Esophagus (tissue), 2 donors: ENCODE results near the gene KRT4. TPM values are rescaled to one million over a fixed set of nuclear protein-coding genes. Genes with fewer than 3 reads are reported as not detected.

Experiments used
- H3K27ac ChIP-seq, 2 donors: one replicate each; pipeline ENCODE4 v1.5.1; 2013; ENCODE audit warnings: low read depth in 2 of 2, mild to moderate bottlenecking in 2 of 2, inconsistent platforms in 1 of 2, low read length in 1 of 2, moderate library complexity in 1 of 2
- H3K27me3 ChIP-seq, 2 donors: one replicate each; pipeline ENCODE4 v1.6.1; 2013; ENCODE audit warnings: low read length in 2 of 2, control low read depth in 1 of 2, mild to moderate bottlenecking in 1 of 2; ENCODE audit not compliant: insufficient read depth in 2 of 2, control insufficient read depth in 1 of 2
- H3K36me3 ChIP-seq, 2 donors: one replicate each; pipeline ENCODE4 v1.6.1; 2013; ENCODE audit warnings: low read length in 1 of 2; ENCODE audit not compliant: control insufficient read depth in 2 of 2, insufficient read depth in 2 of 2
- H3K4me1 ChIP-seq, 2 donors: one replicate each; pipeline ENCODE4 v1.6.1; 2013; ENCODE audit warnings: low read length in 1 of 2; ENCODE audit not compliant: control insufficient read depth in 2 of 2, insufficient read depth in 2 of 2
- H3K4me3 ChIP-seq, 2 donors: one replicate each; pipeline ENCODE4 v1.5.1; 2013; ENCODE audit warnings: low read length in 2 of 2, mild to moderate bottlenecking in 2 of 2, low read depth in 1 of 2, moderate library complexity in 1 of 2
- H3K9me3 ChIP-seq, 2 donors: one replicate each; pipeline ENCODE4 v1.6.1; 2013; ENCODE audit warnings: mild to moderate bottlenecking in 2 of 2, low read depth in 1 of 2, low read length in 1 of 2, moderate library complexity in 1 of 2; ENCODE audit not compliant: control insufficient read depth in 2 of 2, insufficient read depth in 1 of 2
- WGBS, 2 donors: extraction: QIAGEN DNeasy Blood & Tissue Kit; methylation state at CpG; one replicate each; pipeline ENCODE4 v1.1.7; 2013; 5-methylcytosine and 5-hydroxymethylcytosine counted together
- polyA plus RNA-seq, 2 donors: library from polyadenylated mRNA; stranded (reverse); fragments of 200-250 nt; gene quantifications; one replicate each; pipeline ENCODE4 v1.2.3, GENCODE V29; 2013
- donor health status: healthy with polysubstance abuse.
- donor health status: Bipolar disorder and iron deficiency.

The KRT4 gene
- polyA plus RNA-seq, 2 donors, result 8,130 to 17,509 TPM

GRCh38 chr12:52832451-52832850 lies 18.5 kb upstream of the KRT4 start:
- WGBS, 2 donors, result 79% methylated on average over 3 of the region's 3 CpGs
- Histone ChIP-seq H3K4me3 (no peak overlapping the region), H3K9me3 (no peaks in the 10 kb centered on the region), H3K27ac (no peak overlapping the region), H3K27me3 (no peaks in the 10 kb centered on the region), H3K36me3 (no peaks in the 10 kb centered on the region), H3K4me1 (no peaks in the 10 kb centered on the region)

- Histone ChIP-seq H3K4me1 (no peaks in the 10 kb centered on the region), H3K27ac (no peak overlapping the region), H3K9me3 (no peaks in the 10 kb centered on the region), H3K36me3 (no peaks in the 10 kb centered on the region), H3K4me3 (no peak overlapping the region), H3K27me3 (no peaks in the 10 kb centered on the region)
- WGBS, 2 donors, result 87 to 91% methylated on average over 7 of the region's 7 CpGs
These were observed 17.3 kb upstream of the KRT4 start for GRCh38 chr12:52831251-52831650.

GRCh38 chr12:52829986-52830770 lies 16.3 kb upstream of the KRT4 start:
- Histone ChIP-seq H3K4me1 (no peaks in the 10 kb centered on the region), H3K27me3 (no peaks in the 10 kb centered on the region), H3K36me3 (no peaks in the 10 kb centered on the region), H3K4me3 (no peak overlapping the region), H3K27ac (no peak overlapping the region), H3K9me3 (no peaks in the 10 kb centered on the region)
- 77 to 86% methylated on average over 8 of the region's 8 CpGs for WGBS, 2 donors

- Histone ChIP-seq H3K9me3 (no peaks in the 10 kb centered on the region), H3K36me3 (no peaks in the 10 kb centered on the region), H3K4me1 (no peaks in the 10 kb centered on the region), H3K27me3 (no peaks in the 10 kb centered on the region), H3K4me3 (no peak overlapping the region), H3K27ac (no peak overlapping the region)
- 33 to 43% methylated on average over 2 of the region's 2 CpGs for WGBS, 2 donors
These were observed 14.7 kb upstream of the KRT4 start for GRCh38 chr12:52828591-52829021.

- Histone ChIP-seq H3K36me3 (no peaks in the 10 kb centered on the region), H3K27ac (no peak overlapping the region), H3K9me3 (no peaks in the 10 kb centered on the region), H3K27me3 (no peaks in the 10 kb centered on the region), H3K4me3 (no peak overlapping the region), H3K4me1 (no peaks in the 10 kb centered on the region)
These were observed 14.2 kb upstream of the KRT4 start for GRCh38 chr12:52828156-52828555.

GRCh38 chr12:52827499-52828090 lies 13.7 kb upstream of the KRT4 start:
- no peak overlapping the region for H3K4me3 ChIP-seq
- 78 to 85% methylated on average over 6 of the region's 6 CpGs for WGBS, 2 donors
- H3K27me3 ChIP-seq, result no peaks in the 10 kb centered on the region
- H3K27ac ChIP-seq, result no peak overlapping the region
- H3K4me1 ChIP-seq, result no peaks in the 10 kb centered on the region
- H3K9me3 ChIP-seq, result no peaks in the 10 kb centered on the region
- H3K36me3 ChIP-seq, result no peaks in the 10 kb centered on the region

- H3K27me3 ChIP-seq, result no peaks in the 10 kb centered on the region
- WGBS, 2 donors, result 86 to 93% methylated on average over 11 of the region's 11 CpGs
- H3K9me3 ChIP-seq, result no peaks in the 10 kb centered on the region
- no peak overlapping the region for H3K27ac ChIP-seq
- peaks cover under 1 to 7% of the 10 kb centered on the region in 2 donors for H3K4me1 ChIP-seq
- no peak overlapping the region for H3K4me3 ChIP-seq
- no peaks in the 10 kb centered on the region for H3K36me3 ChIP-seq
These were observed 12.9 kb upstream of the KRT4 start for GRCh38 chr12:52826611-52827498.

GRCh38 chr12:52825961-52826360 lies 12.0 kb upstream of the KRT4 start:
- WGBS, 2 donors, result 73 to 75% methylated on average over 4 of the region's 4 CpGs
- H3K4me3 ChIP-seq, result no peak overlapping the region
- H3K4me1 ChIP-seq, result peaks cover 3 to 11% of the 10 kb centered on the region in 2 donors
- no peaks in the 10 kb centered on the region for H3K36me3 ChIP-seq
- H3K27me3 ChIP-seq, result no peaks in the 10 kb centered on the region
- no peaks in the 10 kb centered on the region for H3K9me3 ChIP-seq
- no peak overlapping the region for H3K27ac ChIP-seq

GRCh38 chr12:52824741-52825410 lies 11.0 kb upstream of the KRT4 start:
- Histone ChIP-seq H3K27ac (no peak overlapping the region), H3K9me3 (no peaks in the 10 kb centered on the region), H3K4me1 (peaks cover 3 to 19% of the 10 kb centered on the region in 2 donors), H3K27me3 (no peaks in the 10 kb centered on the region), H3K36me3 (no peaks in the 10 kb centered on the region), H3K4me3 (no peak overlapping the region)
- WGBS, 2 donors, result 88 to 94% methylated on average over 5 of the region's 5 CpGs
